ENCODE results near the gene ASIP. TPM values are rescaled to one million over a fixed set of nuclear protein-coding genes. Genes with fewer than 3 reads are reported as not detected.
"Not testable (repeated sequence)": the region's sequence is repeated elsewhere in the genome, so short reads cannot be mapped to it uniquely, and the experiment has no call there.

ASIP gene
- total RNA-seq, 5 donors from 2014 or later (not counting 1 experiment from before 2014, with no cell fraction given), result not detected

- no peak overlapping the region for H3K4me3 ChIP-seq (ENCODE audit: control insufficient read depth in 1 of 2, extremely low read depth in 1 of 2, low read length in 1 of 2)
- Mint-ChIP-seq H3K4me3 (no peak overlapping the region), H3K4me1 (no peaks in the 10 kb centered on the region), H3K9me3 (no peaks in the 10 kb centered on the region), H3K27me3 (no peaks in the 10 kb centered on the region), H3K27ac (no peak overlapping the region), H3K36me3 (peaks cover 45% of the 10 kb centered on the region)
- H3K27ac ChIP-seq (ENCODE audit: low read length), result no peak overlapping the region
- ChIA-PET POLR2A (no interaction called here), CTCF (no interaction called here)
- no peak for DNase-seq
- H3K27me3 ChIP-seq (replicated peaks in 1 of 2; ENCODE audit: control insufficient read depth in 2 of 2, extremely low read depth in 1 of 2, insufficient read depth in 2 of 2, low read length in 1 of 2), result no peaks in the 10 kb centered on the region
- 93% methylated on average over 7 of the region's 7 CpGs for WGBS (ENCODE audit: insufficient coverage)
- H3K4me1 ChIP-seq (ENCODE audit: control insufficient read depth in 1 of 2, extremely low read depth in 1 of 2, insufficient read depth in 2 of 2, low read length in 2 of 2), result no peaks in the 10 kb centered on the region
- no peaks in the 10 kb centered on the region for H3K9me3 ChIP-seq
- peaks cover 13 to 32% of the 10 kb centered on the region in 2 donors for H3K36me3 ChIP-seq (ENCODE audit: control insufficient read depth in 2 of 2, extremely low read depth in 1 of 2, insufficient read depth in 1 of 2, low read length in 1 of 2)
- ATAC-seq (replicated peaks in 1 of 4), result no peak
Measured at GRCh38 chr20:34294563-34294962, 53.3 kb downstream of the ASIP start.

- no peaks in the 10 kb centered on the region for H3K9me3 ChIP-seq
- ChIA-PET POLR2A (no interaction called here), CTCF (interaction anchor here in 1 of 2 donors (0.7 kb wide), 1 partner anchor 18 kb away, joined by 3 read pairs; no protein-coding TSS in a partner anchor)
- no peak overlapping the region for H3K27ac ChIP-seq (ENCODE audit: low read length)
- DNase-seq (no peak), ATAC-seq (replicated peaks in 1 of 4) (no peak)
- no peaks in the 10 kb centered on the region for H3K4me1 ChIP-seq (ENCODE audit: control insufficient read depth in 1 of 2, extremely low read depth in 1 of 2, insufficient read depth in 2 of 2, low read length in 2 of 2)
- H3K4me1 Mint-ChIP-seq, result no peaks in the 10 kb centered on the region
- H3K27me3 ChIP-seq (replicated peaks in 1 of 2; ENCODE audit: control insufficient read depth in 2 of 2, extremely low read depth in 1 of 2, insufficient read depth in 2 of 2, low read length in 1 of 2), result no peaks in the 10 kb centered on the region
- H3K4me3 ChIP-seq (ENCODE audit: control insufficient read depth in 1 of 2, extremely low read depth in 1 of 2, low read length in 1 of 2), result no peak overlapping the region
- H3K36me3 Mint-ChIP-seq, result peaks cover 39% of the 10 kb centered on the region
- H3K36me3 ChIP-seq (ENCODE audit: control insufficient read depth in 2 of 2, extremely low read depth in 1 of 2, insufficient read depth in 1 of 2, low read length in 1 of 2), result peaks cover 8 to 27% of the 10 kb centered on the region in 2 donors
- no peak overlapping the region for H3K27ac Mint-ChIP-seq
- no peak overlapping the region for H3K4me3 Mint-ChIP-seq
- no peaks in the 10 kb centered on the region for H3K27me3 Mint-ChIP-seq
- H3K9me3 Mint-ChIP-seq, result no peaks in the 10 kb centered on the region
- WGBS (ENCODE audit: insufficient coverage), result 94% methylated on average over 15 of the region's 24 CpGs
Measured at GRCh38 chr20:34295284-34295683, 54.1 kb downstream of the ASIP start.

GRCh38 chr20:34296468-34296867 lies 55.2 kb downstream of the ASIP start:
- H3K27me3 ChIP-seq (replicated peaks in 1 of 2; ENCODE audit: control insufficient read depth in 2 of 2, extremely low read depth in 1 of 2, insufficient read depth in 2 of 2, low read length in 1 of 2), result no peaks in the 10 kb centered on the region
- no peaks in the 10 kb centered on the region for H3K4me1 ChIP-seq (ENCODE audit: control insufficient read depth in 1 of 2, extremely low read depth in 1 of 2, insufficient read depth in 2 of 2, low read length in 2 of 2)
- no peaks in the 10 kb centered on the region for H3K9me3 Mint-ChIP-seq
- H3K9me3 ChIP-seq, result no peaks in the 10 kb centered on the region
- H3K27me3 Mint-ChIP-seq, result no peaks in the 10 kb centered on the region
- ChIA-PET POLR2A (no interaction called here), CTCF (no interaction called here)
- peaks cover 2 to 4% (median 3%) of the 10 kb centered on the region in 3 donors for H3K4me1 Mint-ChIP-seq
- H3K27ac ChIP-seq (ENCODE audit: low read length), result no peak overlapping the region
- H3K36me3 ChIP-seq (ENCODE audit: control insufficient read depth in 2 of 2, extremely low read depth in 1 of 2, insufficient read depth in 1 of 2, low read length in 1 of 2), result peaks cover 5 to 16% of the 10 kb centered on the region in 2 donors
- no peak overlapping the region for H3K4me3 ChIP-seq (ENCODE audit: control insufficient read depth in 1 of 2, extremely low read depth in 1 of 2, low read length in 1 of 2)
- H3K27ac Mint-ChIP-seq, result no peak overlapping the region
- DNase-seq, result no peak
- WGBS (ENCODE audit: insufficient coverage), result 100% methylated on average over 1 of the region's 3 CpGs
- ATAC-seq (replicated peaks in 1 of 4), result no peak
- H3K4me3 Mint-ChIP-seq, result no peak overlapping the region
- peaks cover 28% of the 10 kb centered on the region for H3K36me3 Mint-ChIP-seq

GRCh38 chr20:34298294-34298784 lies 57.1 kb downstream of the ASIP start:
- peaks cover 10 to 15% (median 14%) of the 10 kb centered on the region in 3 donors for H3K4me1 Mint-ChIP-seq
- H3K4me3 ChIP-seq (ENCODE audit: control insufficient read depth in 1 of 2, extremely low read depth in 1 of 2, low read length in 1 of 2); POLR2A ChIA-PET; H3K4me1 ChIP-seq (ENCODE audit: control insufficient read depth in 1 of 2, extremely low read depth in 1 of 2, insufficient read depth in 2 of 2, low read length in 2 of 2); CTCF ChIA-PET; H3K27ac ChIP-seq (ENCODE audit: low read length); ATAC-seq (replicated peaks in 1 of 4); H3K9me3 Mint-ChIP-seq; H3K27me3 Mint-ChIP-seq; H3K27ac Mint-ChIP-seq; DNase-seq; H3K4me3 Mint-ChIP-seq; H3K36me3 ChIP-seq (ENCODE audit: control insufficient read depth in 2 of 2, extremely low read depth in 1 of 2, insufficient read depth in 1 of 2, low read length in 1 of 2); H3K27me3 ChIP-seq (replicated peaks in 1 of 2; ENCODE audit: control insufficient read depth in 2 of 2, extremely low read depth in 1 of 2, insufficient read depth in 2 of 2, low read length in 1 of 2); H3K9me3 ChIP-seq: not testable (repeated sequence)
- H3K36me3 Mint-ChIP-seq, result peaks cover 16% of the 10 kb centered on the region
- WGBS (ENCODE audit: insufficient coverage), result no CpG with 5 or more reads among the region's 15 CpGs

GRCh38 chr20:34299556-34300255 lies 58.5 kb downstream of the ASIP start:
- ChIA-PET POLR2A (no interaction called here), CTCF (interaction anchor here in 1 of 2 donors (0.6 kb wide), 1 partner anchor 9 kb away, joined by 5 read pairs; no protein-coding TSS in a partner anchor)
- ATAC-seq (replicated peaks in 1 of 4), result no peak
- Histone ChIP-seq H3K36me3 (ENCODE audit: control insufficient read depth in 2 of 2, extremely low read depth in 1 of 2, insufficient read depth in 1 of 2, low read length in 1 of 2) (peaks cover 0 to 2% of the 10 kb centered on the region in 2 donors), H3K27me3 (replicated peaks in 1 of 2; ENCODE audit: control insufficient read depth in 2 of 2, extremely low read depth in 1 of 2, insufficient read depth in 2 of 2, low read length in 1 of 2) (no peaks in the 10 kb centered on the region), H3K4me3 (ENCODE audit: control insufficient read depth in 1 of 2, extremely low read depth in 1 of 2, low read length in 1 of 2) (no peak overlapping the region), H3K9me3 (no peaks in the 10 kb centered on the region), H3K27ac (ENCODE audit: low read length) (no peak overlapping the region), H3K4me1 (ENCODE audit: control insufficient read depth in 1 of 2, extremely low read depth in 1 of 2, insufficient read depth in 2 of 2, low read length in 2 of 2) (peaks cover 4 to 15% of the 10 kb centered on the region in 2 experiments)
- peaks cover 3% of the 10 kb centered on the region for H3K36me3 Mint-ChIP-seq
- no peaks in the 10 kb centered on the region for H3K27me3 Mint-ChIP-seq
- H3K4me3 Mint-ChIP-seq, result no peak overlapping the region
- no peaks in the 10 kb centered on the region for H3K9me3 Mint-ChIP-seq
- 33% methylated on average over 1 of the region's 11 CpGs for WGBS (ENCODE audit: insufficient coverage)
- H3K27ac Mint-ChIP-seq, result no peak overlapping the region
- no peak for DNase-seq
- peaks cover 12 to 21% (median 15%) of the 10 kb centered on the region in 3 donors for H3K4me1 Mint-ChIP-seq

GRCh38 chr20:34300256-34300806 lies 59.1 kb downstream of the ASIP start:
- H3K27me3 ChIP-seq (replicated peaks in 1 of 2; ENCODE audit: control insufficient read depth in 2 of 2, extremely low read depth in 1 of 2, insufficient read depth in 2 of 2, low read length in 1 of 2), result no peaks in the 10 kb centered on the region
- H3K4me1 ChIP-seq (ENCODE audit: control insufficient read depth in 1 of 2, extremely low read depth in 1 of 2, insufficient read depth in 2 of 2, low read length in 2 of 2), result peaks cover 4 to 15% of the 10 kb centered on the region in 2 experiments
- H3K27ac ChIP-seq (ENCODE audit: low read length), result no peak overlapping the region
- H3K9me3 Mint-ChIP-seq, result no peaks in the 10 kb centered on the region
- no peak overlapping the region for H3K27ac Mint-ChIP-seq
- H3K27me3 Mint-ChIP-seq, result no peaks in the 10 kb centered on the region
- no peaks in the 10 kb centered on the region for H3K36me3 Mint-ChIP-seq
- ATAC-seq (replicated peaks in 1 of 4) (no peak), DNase-seq (no peak)
- peaks cover 12 to 21% (median 15%) of the 10 kb centered on the region in 3 donors for H3K4me1 Mint-ChIP-seq
- H3K4me3 Mint-ChIP-seq, result no peak overlapping the region
- 100% methylated on average over 2 of the region's 3 CpGs for WGBS (ENCODE audit: insufficient coverage)
- ChIA-PET CTCF (interaction anchor here (0.6 to 1.8 kb wide), 2 partner anchors 9 to 12 kb away, joined by 5 to 6 read pairs; no protein-coding TSS in a partner anchor), POLR2A (no interaction called here)
- H3K9me3 ChIP-seq, result no peaks in the 10 kb centered on the region
- no peak overlapping the region for H3K4me3 ChIP-seq (ENCODE audit: control insufficient read depth in 1 of 2, extremely low read depth in 1 of 2, low read length in 1 of 2)
- H3K36me3 ChIP-seq (ENCODE audit: control insufficient read depth in 2 of 2, extremely low read depth in 1 of 2, insufficient read depth in 1 of 2, low read length in 1 of 2), result no peaks in the 10 kb centered on the region

All from T-cell (primary cell).